Ecto neural progenitor cell (in vitro differentiated cells): ENCODE results near the gene PLEKHG5.

Experiments
- DNase-seq: peaks from one replicate; pipeline ENCODE4 v3.0.0-alpha.2; 2018; ENCODE audit warnings: low spot score

The PLEKHG5 gene

GRCh38 chr1:6424619-6425593 lies 66.6 kb downstream of the PLEKHG5 start, which contains the start of gene ESPN:
TSS of gene ESPN (plus strand) at chr1:6424776. CDS start at chr1:6424956, 180 bp downstream.
- peak; percentile 65 for DNase-seq

GRCh38 chr1:6424000-6424565 lies 67.4 kb downstream of the PLEKHG5 start:
- DNase-seq = peak; percentile 67

GRCh38 chr1:6423321-6423999 lies 68.0 kb downstream of the PLEKHG5 start:
- DNase-seq = peak; percentile 79

GRCh38 chr1:6421266-6421665 lies 70.2 kb downstream of the PLEKHG5 start:
- DNase-seq = no peak

- DNase-seq = peak; percentile 70
Observed at GRCh38 chr1:6420454-6421042, 70.9 kb downstream of the PLEKHG5 start.

- DNase-seq = peak; percentile 71
Observed at GRCh38 chr1:6419804-6420453, 71.5 kb downstream of the PLEKHG5 start, which contains the start of gene HES2. TSS of gene HES2 (minus strand) at chr1:6419919. CDS start at chr1:6419820, 99 bp downstream.

- peak; percentile 72 for DNase-seq
Observed at GRCh38 chr1:6419397-6419803, 72.1 kb downstream of the PLEKHG5 start.

- peak; percentile 56 for DNase-seq
Observed at GRCh38 chr1:6418668-6419396, 72.6 kb downstream of the PLEKHG5 start.

GRCh38 chr1:6417961-6418667 lies 73.4 kb downstream of the PLEKHG5 start:
- no peak for DNase-seq
